Left ventricle myocardium inferior (tissue), 1 donor: ENCODE measurements around the gene ZNF385C. TPM values are rescaled to one million over a fixed set of nuclear protein-coding genes. Genes with fewer than 3 reads are reported as not detected.

ENCODE experiments used
- DNase-seq: peaks from one replicate; pipeline ENCODE4 v3.0.0-alpha.2; 2020
- H3K27ac ChIP-seq: fragments of 200-600 bp; replicated peaks from 2 replicates; pipeline ENCODE4 v1.8.0; 2021
- H3K27me3 ChIP-seq: fragments of 200-600 bp; 2 replicates; pipeline ENCODE4 v1.8.0; 2021; ENCODE audit warnings: low read depth
- H3K36me3 ChIP-seq: fragments of 200-600 bp; 2 replicates; pipeline ENCODE4 v1.8.0; 2021
- H3K4me1 ChIP-seq: fragments of 200-600 bp; 2 replicates; pipeline ENCODE4 v1.8.0; 2021
- H3K4me3 ChIP-seq: fragments of 200-600 bp; 2 replicates; pipeline ENCODE4 v1.8.0; 2021; ENCODE audit warnings: mild to moderate bottlenecking, moderate library complexity
- H3K9me3 ChIP-seq: fragments of 200-600 bp; replicated peaks from 2 replicates; pipeline ENCODE4 v1.8.0; 2021
- CTCF ChIP-seq: fragments of 200-600 bp; IDR thresholded peaks from 2 replicates; pipeline ENCODE4 v1.8.0; 2021; ENCODE audit warnings: antibody characterized with exemption, mild to moderate bottlenecking, borderline replicate concordance
- intact Hi-C: fragments of 100-400 bp; cut with micrococcal nuclease; formaldehyde crosslinking; loops from one replicate; pipeline ENCODE4 v1.11.0; 2022
- total RNA-seq: library from RNA; stranded (reverse); fragmentation: NEBNext Ultra II Directional; extraction: Animal tissue kit (Norgen Biotek cat#: 25700); gene quantifications from one replicate; pipeline ENCODE4 v1.2.1, GENCODE V29; 2021
- donor health status: DM: no; HTN: yes; CAD: no; lungs with severe emphysema.

The ZNF385C gene
- total RNA-seq, 1 donor from 2014 or later: 0.49 TPM

GRCh38 chr17:42132941-42133340 lies 34.7 kb upstream of the ZNF385C start:
- H3K36me3 ChIP-seq: peaks cover 28% of the 10 kb centered on the region
- peak overlapping the region; percentile 90 for H3K27ac ChIP-seq
- H3K9me3 ChIP-seq: no peaks in the 10 kb centered on the region
- DNase-seq: peak; percentile 52
- H3K27me3 ChIP-seq: no peaks in the 10 kb centered on the region
- H3K4me3 ChIP-seq: peak overlapping the region; percentile 30
- TF ChIP-seq CTCF: no peak
- H3K4me1 ChIP-seq: peaks cover 100% of the 10 kb centered on the region
- intact Hi-C loops: no loop called here

GRCh38 chr17:42131981-42132432 lies 33.7 kb upstream of the ZNF385C start:
- peaks cover 92% of the 10 kb centered on the region for H3K4me1 ChIP-seq
- H3K36me3 ChIP-seq: peaks cover 37% of the 10 kb centered on the region
- intact Hi-C loops: no loop called here
- H3K9me3 ChIP-seq: no peaks in the 10 kb centered on the region
- DNase-seq: no peak
- peak overlapping the region; percentile 90 for H3K27ac ChIP-seq
- no peaks in the 10 kb centered on the region for H3K27me3 ChIP-seq
- peak overlapping the region; percentile 30 for H3K4me3 ChIP-seq
- no peak for TF ChIP-seq CTCF

- DNase-seq: no peak
- intact Hi-C loops: no loop called here
- Histone ChIP-seq H3K27ac (peak overlapping the region; percentile 90), H3K27me3 (no peaks in the 10 kb centered on the region), H3K4me3 (peak overlapping the region; percentile 10), H3K4me1 (peaks cover 84% of the 10 kb centered on the region), H3K36me3 (peaks cover 45% of the 10 kb centered on the region), H3K9me3 (no peaks in the 10 kb centered on the region)
- TF ChIP-seq CTCF: no peak
Measured at GRCh38 chr17:42131232-42131631, 33.0 kb upstream of the ZNF385C start.

- no peak for DNase-seq
- no peak overlapping the region for H3K4me3 ChIP-seq
- H3K36me3 ChIP-seq: peaks cover 53% of the 10 kb centered on the region
- H3K9me3 ChIP-seq: no peaks in the 10 kb centered on the region
- intact Hi-C loops: no loop called here
- peak overlapping the region; percentile 90 for H3K27ac ChIP-seq
- TF ChIP-seq CTCF: no peak
- H3K27me3 ChIP-seq: no peaks in the 10 kb centered on the region
- peaks cover 76% of the 10 kb centered on the region for H3K4me1 ChIP-seq
Measured at GRCh38 chr17:42130310-42130936, 32.1 kb upstream of the ZNF385C start.

- peaks cover 64% of the 10 kb centered on the region for H3K4me1 ChIP-seq
- no peaks in the 10 kb centered on the region for H3K27me3 ChIP-seq
- intact Hi-C loops: no loop called here
- H3K4me3 ChIP-seq: no peak overlapping the region
- peak; percentile 51 for DNase-seq
- peaks cover 61% of the 10 kb centered on the region for H3K36me3 ChIP-seq
- peak; percentile 27 for TF ChIP-seq CTCF
- no peaks in the 10 kb centered on the region for H3K9me3 ChIP-seq
- H3K27ac ChIP-seq: peak overlapping the region; percentile 90
Measured at GRCh38 chr17:42129109-42129837, 31.0 kb upstream of the ZNF385C start.
